Immature natural killer cell (primary cell): ENCODE data around the gene CYBC1. TPM values are rescaled to one million over a fixed set of nuclear protein-coding genes. Genes with fewer than 3 reads are reported as not detected.

ENCODE experiments used
- DNase-seq, 3 donors: peaks; one replicate each; pipeline ENCODE4 v3.0.0; 2022; ENCODE audit warnings: mixed read lengths in 1 of 3
- H3K27ac Mint-ChIP-seq, 6 donors: one replicate each; pipeline ENCODE4 v1.8.0; 2020; ENCODE audit warnings: mixed read lengths in 6 of 6, mild to moderate bottlenecking in 5 of 6, inconsistent platforms in 4 of 6, moderate library complexity in 3 of 6
- H3K27me3 Mint-ChIP-seq, 3 donors: one replicate each; pipeline ENCODE4 v1.8.0; 2020 to 2021; ENCODE audit warnings: low read depth in 3 of 3, mild to moderate bottlenecking in 3 of 3, mixed read lengths in 3 of 3, moderate library complexity in 3 of 3, inconsistent platforms in 1 of 3
- H3K36me3 Mint-ChIP-seq, 3 donors: one replicate each; pipeline ENCODE4 v1.8.0; 2020; ENCODE audit warnings: mixed read lengths in 3 of 3, inconsistent platforms in 2 of 3, mild to moderate bottlenecking in 2 of 3
- H3K4me1 Mint-ChIP-seq, 2 donors: one replicate each; pipeline ENCODE4 v1.8.0; 2020; ENCODE audit warnings: inconsistent platforms in 2 of 2, mild to moderate bottlenecking in 2 of 2, mixed read lengths in 2 of 2, moderate library complexity in 1 of 2
- H3K4me3 Mint-ChIP-seq, 5 donors: one replicate each; pipeline ENCODE4 v1.8.0; 2020; ENCODE audit warnings: mild to moderate bottlenecking in 5 of 5, mixed read lengths in 5 of 5, inconsistent platforms in 3 of 5, moderate library complexity in 3 of 5
- H3K9me3 Mint-ChIP-seq, 6 donors: one replicate each; pipeline ENCODE4 v1.8.0; 2020; ENCODE audit warnings: mild to moderate bottlenecking in 6 of 6, mixed read lengths in 6 of 6, inconsistent platforms in 4 of 6, moderate library complexity in 3 of 6
- polyA plus RNA-seq, 3 donors: library from polyadenylated mRNA; unstranded; fragments of 300-500 nt; fragmentation: Illumina TruSeq; gene quantifications; one replicate each; pipeline ENCODE4 v1.2.3, GENCODE V29; 2021

Gene CYBC1
- polyA plus RNA-seq, 3 donors from 2014 or later: 182 to 246 (median 243) TPM

DNA sequence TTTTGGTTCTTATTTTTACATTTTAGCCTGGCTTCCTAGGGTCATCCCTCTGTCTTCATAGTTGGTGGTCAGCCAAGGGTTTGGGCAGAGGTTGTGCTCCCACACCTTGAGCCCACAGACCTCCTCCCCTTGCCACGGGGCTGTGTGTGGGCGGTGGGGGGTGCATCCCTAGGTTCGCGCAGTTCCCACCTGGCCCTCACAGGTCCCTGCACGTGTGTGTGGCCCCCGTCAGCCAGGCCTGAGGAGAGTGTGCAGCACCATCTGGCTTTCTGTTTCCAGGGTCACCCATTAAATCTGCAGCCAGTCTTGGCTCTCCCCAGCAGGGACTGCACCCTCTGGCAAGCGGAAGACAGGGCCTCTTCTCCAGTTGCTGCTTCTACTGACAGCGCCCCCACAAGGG lies 18.5 kb downstream of the CYBC1 start:
- Mint-ChIP-seq H3K27me3 (peaks cover 0 to 9% (median 0%) of the 10 kb centered on the region in 3 donors), H3K27ac (peak overlapping the region in 5 of 6 donors; percentile 8 to 96 (median 62)), H3K9me3 (no peaks in the 10 kb centered on the region), H3K36me3 (peaks cover 0 to 14% (median 4%) of the 10 kb centered on the region in 3 donors), H3K4me1 (peaks cover 50 to 56% of the 10 kb centered on the region in 2 donors), H3K4me3 (peak overlapping the region in 1 of 5 donors; percentile 17)
- DNase-seq: no peak

- no peak for DNase-seq
- H3K4me3 Mint-ChIP-seq: peak overlapping the region; percentile 80 to 93 (median 85)
- H3K9me3 Mint-ChIP-seq: no peaks in the 10 kb centered on the region
- peaks cover 0 to 4% (median 0%) of the 10 kb centered on the region in 3 donors for H3K27me3 Mint-ChIP-seq
- peak overlapping the region; percentile 88 to 97 (median 92) for H3K27ac Mint-ChIP-seq
- H3K4me1 Mint-ChIP-seq: peaks cover 45 to 48% of the 10 kb centered on the region in 2 donors
- H3K36me3 Mint-ChIP-seq: peaks cover 3 to 18% (median 10%) of the 10 kb centered on the region in 3 donors
These were observed 20.7 kb downstream of the CYBC1 start for GRCh38 chr17:82429824-82430223.

DNA sequence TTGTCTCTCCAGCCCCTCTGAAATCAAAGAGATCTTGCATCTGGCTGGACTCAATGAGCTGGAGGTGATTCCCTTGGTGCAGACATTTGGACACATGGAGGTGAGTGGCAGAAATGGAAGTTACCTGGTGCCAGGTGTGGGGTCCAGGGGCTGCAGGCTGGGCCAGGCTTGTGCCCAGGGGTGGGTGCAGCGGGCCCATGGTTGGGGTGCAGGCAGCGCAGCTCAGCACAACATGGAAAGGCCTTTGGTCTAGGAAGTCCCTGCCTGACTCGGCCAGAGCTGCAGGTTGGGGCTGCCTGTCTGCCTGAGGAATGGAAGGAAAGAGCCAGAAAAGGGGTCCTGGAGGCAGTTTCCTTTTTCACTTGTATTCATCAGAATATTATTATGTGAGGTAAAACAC lies 22.0 kb downstream of the CYBC1 start:
- Mint-ChIP-seq H3K36me3 (peaks cover 7 to 22% (median 14%) of the 10 kb centered on the region in 3 donors), H3K4me1 (peaks cover 38 to 41% of the 10 kb centered on the region in 2 donors), H3K9me3 (no peaks in the 10 kb centered on the region), H3K27me3 (peaks cover 0 to 4% (median 0%) of the 10 kb centered on the region in 3 donors), H3K27ac (peak overlapping the region in 5 of 6 donors; percentile 88 to 97 (median 93)), H3K4me3 (peak overlapping the region; percentile 80 to 93 (median 85))
- no peak for DNase-seq

GRCh38 chr17:82424863-82425159 lies 25.7 kb downstream of the CYBC1 start:
- Mint-ChIP-seq H3K27ac (peak overlapping the region in 3 of 6 donors; percentile 40 to 83 (median 69)), H3K27me3 (peaks cover 0 to 2% (median under 1%) of the 10 kb centered on the region in 3 donors), H3K9me3 (no peaks in the 10 kb centered on the region), H3K36me3 (peaks cover 20 to 47% (median 32%) of the 10 kb centered on the region in 3 donors), H3K4me3 (peak overlapping the region in 1 of 5 donors; percentile 15), H3K4me1 (peaks cover 32 to 33% of the 10 kb centered on the region in 2 donors)
- no peak for DNase-seq

DNA sequence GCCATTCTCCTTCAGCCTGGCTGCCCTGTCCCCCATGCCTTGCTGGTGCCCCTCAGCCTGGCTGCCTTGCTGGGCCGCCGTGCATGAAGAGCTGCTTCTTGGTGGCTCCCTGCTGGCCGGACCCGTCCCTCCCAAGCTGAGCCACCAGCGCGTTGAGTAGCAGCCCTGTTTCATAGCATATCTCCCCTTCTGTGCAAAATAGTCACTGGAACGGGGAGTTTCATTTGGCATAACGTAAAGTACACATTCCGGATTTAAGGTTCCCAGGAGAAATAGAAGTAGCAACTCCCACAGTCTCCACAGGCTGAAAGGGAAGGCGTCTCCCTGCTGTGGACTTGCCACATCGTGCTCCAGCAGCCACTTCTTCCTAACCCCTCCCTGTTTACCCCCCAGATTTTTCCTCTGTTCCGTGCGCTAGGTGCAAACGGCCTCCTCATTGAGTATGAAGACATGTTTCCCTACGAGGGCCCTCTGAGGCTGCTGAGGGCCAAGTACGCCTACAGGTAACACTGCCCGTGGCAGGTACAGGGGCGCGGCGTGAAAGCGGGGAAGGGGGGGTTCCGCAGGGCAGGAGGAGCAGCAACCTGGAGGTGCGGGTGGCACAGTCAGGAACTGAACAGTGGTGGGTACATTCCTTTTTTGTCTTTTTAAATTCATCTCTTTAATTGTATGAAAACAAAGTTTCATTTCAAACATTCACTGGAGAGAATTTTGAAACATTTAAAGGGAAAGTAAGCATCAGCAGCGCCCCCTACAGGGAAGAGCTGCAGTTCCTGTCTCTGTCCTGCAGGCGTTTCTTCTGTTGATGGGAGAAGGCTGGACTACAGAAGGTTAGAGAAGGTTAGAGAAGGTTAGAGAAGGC lies 26.3 kb downstream of the CYBC1 start:
- Mint-ChIP-seq H3K9me3 (no peaks in the 10 kb centered on the region), H3K4me1 (peaks cover 32 to 33% of the 10 kb centered on the region in 2 donors), H3K4me3 (peak overlapping the region in 1 of 5 donors; percentile 15), H3K27me3 (peaks cover 0 to 2% (median 2%) of the 10 kb centered on the region in 3 donors), H3K36me3 (peaks cover 21 to 43% (median 35%) of the 10 kb centered on the region in 3 donors), H3K27ac (peak overlapping the region in 3 of 6 donors; percentile 40 to 83 (median 69))
- DNase-seq: peak in 2 of 3 donors; percentile 36 to 47

GRCh38 chr17:82419540-82419939 lies 31.0 kb downstream of the CYBC1 start:
- Mint-ChIP-seq H3K4me3 (peak overlapping the region; percentile 84 to 88 (median 86)), H3K27ac (peak overlapping the region; percentile 89 to 95 (median 92)), H3K9me3 (no peaks in the 10 kb centered on the region), H3K27me3 (peaks cover 0 to 6% (median 2%) of the 10 kb centered on the region in 3 donors), H3K4me1 (peaks cover 24 to 33% of the 10 kb centered on the region in 2 donors), H3K36me3 (peaks cover 15 to 32% (median 23%) of the 10 kb centered on the region in 3 donors)
- DNase-seq: peak; percentile 27 to 33 (median 30)

- peak; percentile 88 to 92 (median 92) for DNase-seq
- Mint-ChIP-seq H3K4me3 (peak within 1 kb of the TSS; percentile 84 to 88 (median 86)), H3K4me1 (peaks cover 26 to 34% of the 10 kb centered on the region in 2 donors), H3K27me3 (peaks cover 0 to 6% (median 2%) of the 10 kb centered on the region in 3 donors), H3K9me3 (no peaks in the 10 kb centered on the region), H3K36me3 (peaks cover 13 to 30% (median 24%) of the 10 kb centered on the region in 3 donors), H3K27ac (peak within 1 kb of the TSS; percentile 89 to 95 (median 92))
These were observed 32.3 kb downstream of the CYBC1 start, which contains the start of the genes HEXD and OGFOD3 for GRCh38 chr17:82418001-82418986. Gene HEXD (plus strand): TSS chr17:82418347. CDS start chr17:82419800, 1,453 bp downstream. Gene OGFOD3 (minus strand): TSS chr17:82418586. CDS start chr17:82418485, 101 bp downstream.

DNA sequence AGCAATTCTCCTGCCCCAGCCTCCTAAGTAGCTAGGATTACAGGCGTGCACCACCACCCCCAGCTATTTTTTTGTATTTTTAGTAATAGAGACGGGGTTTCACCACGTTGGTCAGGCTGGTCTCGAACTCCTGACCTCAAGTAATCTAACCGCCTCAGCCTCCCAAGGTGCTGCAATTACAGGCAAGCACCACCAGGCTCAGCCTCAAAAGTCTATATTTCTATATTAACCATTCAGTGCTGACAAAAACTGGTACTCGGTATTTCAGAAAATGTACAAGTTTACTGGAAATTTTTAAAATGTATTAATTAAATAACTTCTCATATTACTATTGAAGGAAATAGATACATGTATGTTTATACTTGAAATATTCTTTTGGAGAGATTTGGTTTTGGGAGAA lies 33.8 kb downstream of the CYBC1 start:
- Mint-ChIP-seq H3K36me3 (peaks cover 7 to 21% (median 11%) of the 10 kb centered on the region in 3 donors), H3K27me3 (peaks cover 0 to 8% (median 2%) of the 10 kb centered on the region in 3 donors), H3K4me3 (peak overlapping the region in 1 of 5 donors; percentile 75), H3K4me1 (peaks cover 29 to 34% of the 10 kb centered on the region in 2 donors), H3K9me3 (no peaks in the 10 kb centered on the region), H3K27ac (no peak overlapping the region)
- no peak for DNase-seq

GRCh38 chr17:82416264-82416663 lies 34.3 kb downstream of the CYBC1 start:
- no peak overlapping the region for H3K27ac Mint-ChIP-seq

GRCh38 chr17:82415786-82416185 lies 34.8 kb downstream of the CYBC1 start:
- H3K4me3 Mint-ChIP-seq: no peak overlapping the region
- no peak for DNase-seq

More at GRCh38 chr17:82416264-82416663, 34.3 kb downstream of the CYBC1 start:
- peaks cover 4 to 16% (median 11%) of the 10 kb centered on the region in 3 donors for H3K36me3 Mint-ChIP-seq
- peaks cover 29 to 34% of the 10 kb centered on the region in 2 donors for H3K4me1 Mint-ChIP-seq
- H3K27me3 Mint-ChIP-seq: peaks cover 0 to 8% (median 2%) of the 10 kb centered on the region in 3 donors
- no peaks in the 10 kb centered on the region for H3K9me3 Mint-ChIP-seq
- H3K4me3 Mint-ChIP-seq: no peak overlapping the region
- DNase-seq: no peak

GRCh38 chr17:82415336-82415735 lies 35.2 kb downstream of the CYBC1 start:
- H3K9me3 Mint-ChIP-seq: no peaks in the 10 kb centered on the region
- H3K27ac Mint-ChIP-seq: no peak overlapping the region
- H3K27me3 Mint-ChIP-seq: peaks cover 0 to 8% (median 2%) of the 10 kb centered on the region in 3 donors
- peak overlapping the region in 2 of 5 donors; percentile 9 to 19 for H3K4me3 Mint-ChIP-seq
- peaks cover 4 to 11% (median 10%) of the 10 kb centered on the region in 3 donors for H3K36me3 Mint-ChIP-seq
- peaks cover 29 to 33% of the 10 kb centered on the region in 2 donors for H3K4me1 Mint-ChIP-seq
- DNase-seq: no peak

More at GRCh38 chr17:82415786-82416185, 34.8 kb downstream of the CYBC1 start:
- Mint-ChIP-seq H3K27me3 (peaks cover 0 to 8% (median 2%) of the 10 kb centered on the region in 3 donors), H3K9me3 (no peaks in the 10 kb centered on the region), H3K27ac (no peak overlapping the region), H3K4me1 (peaks cover 29 to 34% of the 10 kb centered on the region in 2 donors), H3K36me3 (peaks cover 4 to 12% (median 11%) of the 10 kb centered on the region in 3 donors)

GRCh38 chr17:82414548-82415281 lies 35.8 kb downstream of the CYBC1 start:
- DNase-seq: peak; percentile 64 to 68 (median 67)
- H3K4me1 Mint-ChIP-seq: peaks cover 23 to 27% of the 10 kb centered on the region in 2 donors
- peak overlapping the region in 3 of 5 donors; percentile 19 to 34 (median 26) for H3K4me3 Mint-ChIP-seq
- H3K36me3 Mint-ChIP-seq: peaks cover under 1 to 6% (median 4%) of the 10 kb centered on the region in 3 donors
- H3K9me3 Mint-ChIP-seq: no peaks in the 10 kb centered on the region
- H3K27me3 Mint-ChIP-seq: peaks cover 0 to 8% (median 0%) of the 10 kb centered on the region in 3 donors
- H3K27ac Mint-ChIP-seq: peak overlapping the region in 1 of 6 donors; percentile 53
